ELF-1 (cell line): ENCODE data around the gene FKBP7.
"Not testable (repeated sequence)": the region's sequence is repeated elsewhere in the genome, so short reads cannot be mapped to it uniquely, and the experiment has no call there.

Source experiments
- DNase-seq: peaks from one replicate; pipeline ENCODE4 v3.0.0-alpha.2; 2016; ENCODE audit warnings: low read depth, low spot score

Gene FKBP7

DNA sequence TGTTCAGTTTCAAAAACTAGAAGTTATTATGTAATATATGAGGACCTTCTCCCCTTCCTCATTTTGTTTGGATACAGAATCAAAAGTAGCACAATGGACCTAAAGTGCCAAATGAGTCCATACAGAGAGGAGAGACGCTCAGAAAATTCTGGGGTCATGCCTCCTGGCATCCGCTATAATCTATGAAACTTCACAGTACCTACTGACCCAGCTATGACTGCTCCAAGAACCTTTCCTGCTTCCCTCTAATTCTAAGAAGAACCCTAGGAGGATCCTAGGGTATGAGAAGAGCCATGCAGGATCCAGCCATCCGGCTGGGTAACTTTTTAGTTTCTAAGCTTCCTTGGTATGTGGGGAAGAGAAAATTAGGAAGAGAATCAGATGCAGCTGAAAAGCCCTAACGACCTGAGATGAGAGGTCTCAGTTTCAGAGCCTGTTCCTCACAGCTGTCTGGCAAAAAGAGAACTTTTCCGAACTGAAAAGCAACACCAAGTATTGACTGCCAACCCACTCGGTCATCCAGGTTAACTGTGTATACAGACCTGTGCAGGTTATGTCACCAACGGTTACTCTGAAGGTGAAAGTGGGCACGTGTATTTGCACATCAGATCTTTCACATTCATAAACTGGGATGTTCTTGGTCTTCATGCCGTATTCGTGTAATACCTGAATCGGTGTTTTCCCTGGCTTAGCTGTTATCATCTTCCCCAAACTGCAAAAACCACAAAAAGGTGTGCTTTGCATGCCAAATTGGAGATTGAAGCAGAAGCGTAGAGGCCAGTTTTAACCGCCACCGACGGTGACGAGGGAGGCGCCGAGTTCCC, 28.5 kb downstream of the FKBP7 start:
- no peak for DNase-seq

- no peak for DNase-seq
Measured at GRCh38 chr2:178448968-178449661, 29.3 kb downstream of the FKBP7 start.

- no peak for DNase-seq
Measured at GRCh38 chr2:178441426-178441825, 37.0 kb downstream of the FKBP7 start.

DNA sequence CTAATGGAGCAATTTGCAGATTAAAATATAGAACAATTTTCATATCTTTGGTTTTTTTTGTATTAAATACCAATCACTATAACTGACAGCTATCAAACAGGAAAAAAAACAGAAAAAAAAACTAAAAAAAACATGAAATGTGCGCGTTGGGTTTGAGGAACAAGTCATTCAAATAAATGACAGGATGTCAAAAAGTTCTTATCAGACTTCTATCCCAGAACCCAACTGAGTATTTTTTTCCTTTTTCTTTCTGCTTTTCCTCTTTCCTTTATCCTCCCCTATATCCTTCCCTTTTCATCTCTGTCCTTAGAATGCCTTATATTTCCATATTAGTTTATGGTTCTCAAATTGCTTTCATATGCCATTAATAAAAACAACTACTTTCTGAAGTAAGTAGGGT, 41.7 kb downstream of the FKBP7 start:
- no peak for DNase-seq

- DNase-seq: no peak
Measured at GRCh38 chr2:178429336-178429735, 49.1 kb downstream of the FKBP7 start.

GRCh38 chr2:178428396-178428806, 50.0 kb downstream of the FKBP7 start:
- DNase-seq: no peak

DNA sequence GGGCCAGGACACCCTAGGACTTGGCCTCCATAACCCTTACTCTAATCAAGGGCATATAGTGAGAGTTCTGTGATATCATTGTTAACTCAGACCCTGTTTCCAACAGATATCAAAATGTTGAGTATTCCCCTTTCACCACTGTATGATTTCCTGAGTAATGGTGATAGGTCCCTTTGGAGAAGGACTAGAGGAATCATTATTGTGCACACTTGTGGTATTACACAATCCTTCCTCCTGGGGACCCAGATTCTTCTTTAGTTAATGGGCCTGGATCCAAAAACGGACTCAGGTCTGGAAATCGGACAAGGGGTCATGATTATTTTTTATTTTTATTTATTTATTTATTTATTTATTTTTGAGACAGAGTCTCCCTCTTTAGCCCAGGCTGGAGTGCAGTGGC, 50.9 kb downstream of the FKBP7 start:
- no peak for DNase-seq

DNA sequence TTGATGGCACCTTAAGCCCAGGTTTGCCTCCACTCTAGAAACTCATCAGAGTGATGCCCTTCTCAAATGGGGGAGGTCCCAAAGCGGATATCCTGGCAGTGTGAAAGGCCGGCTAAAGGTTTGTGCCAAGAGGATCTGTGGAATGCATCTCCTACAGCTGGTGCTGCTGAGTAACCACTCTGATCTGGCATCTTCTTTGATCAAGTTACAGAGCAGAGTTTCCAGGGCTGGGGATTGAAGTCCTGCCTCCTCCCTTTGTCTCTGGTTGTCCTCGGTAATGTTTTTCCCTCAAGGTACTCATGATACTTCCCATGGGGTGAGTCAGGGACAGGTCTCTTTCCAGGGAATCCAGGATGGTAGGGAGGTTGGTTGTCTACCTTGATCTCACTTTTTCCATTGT, 52.0 kb downstream of the FKBP7 start:
- no peak for DNase-seq

- no peak for DNase-seq
Measured at GRCh38 chr2:178425255-178425827, 53.1 kb downstream of the FKBP7 start.

- DNase-seq: not testable (repeated sequence)
Measured at GRCh38 chr2:178423746-178424145, 54.7 kb downstream of the FKBP7 start.

DNA sequence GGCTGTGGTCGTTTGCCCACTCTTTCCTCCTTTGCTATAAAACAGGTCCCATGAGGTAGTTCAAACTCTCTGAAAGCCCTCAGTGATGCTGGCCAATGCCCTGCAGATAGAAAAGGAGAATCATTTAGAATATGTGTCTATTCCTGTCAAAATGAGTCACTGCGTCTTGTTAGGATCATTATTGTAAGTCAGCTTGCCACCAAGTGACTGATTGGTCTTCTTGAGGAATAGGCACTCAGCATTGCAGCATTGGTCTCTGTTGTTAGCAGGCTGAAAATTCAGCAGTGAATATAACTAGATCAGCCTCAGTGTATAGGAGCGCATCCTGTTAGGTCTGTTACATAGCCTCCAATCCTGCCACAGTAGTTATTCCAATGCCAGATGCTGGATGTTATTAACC, 56.3 kb downstream of the FKBP7 start:
- DNase-seq: no peak

DNA sequence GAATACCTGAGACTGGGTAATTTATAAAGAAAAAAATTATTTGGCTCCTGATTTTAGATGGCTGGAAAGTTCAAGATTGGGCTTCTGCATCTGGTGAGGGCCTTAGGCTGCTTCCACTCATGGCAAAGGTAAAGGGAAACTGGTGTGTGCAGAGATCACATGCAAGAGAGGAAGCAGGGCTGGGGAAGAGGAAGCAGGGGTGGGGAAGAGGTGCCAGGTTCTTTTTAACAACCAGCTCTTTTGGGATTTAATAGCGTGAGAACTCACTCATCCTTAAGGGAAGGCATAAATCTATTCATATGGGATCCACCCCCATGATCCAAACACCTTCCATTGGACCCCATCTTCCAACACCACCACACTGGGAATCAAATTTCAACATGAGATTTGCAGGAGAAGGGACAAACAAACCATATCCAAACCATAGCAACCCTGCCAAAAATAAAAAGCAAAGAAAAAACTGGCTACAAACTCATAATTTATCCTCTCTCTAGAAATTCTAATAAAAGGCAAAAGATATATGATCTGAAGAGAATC, 57.9 kb downstream of the FKBP7 start:
- no peak for DNase-seq

DNA sequence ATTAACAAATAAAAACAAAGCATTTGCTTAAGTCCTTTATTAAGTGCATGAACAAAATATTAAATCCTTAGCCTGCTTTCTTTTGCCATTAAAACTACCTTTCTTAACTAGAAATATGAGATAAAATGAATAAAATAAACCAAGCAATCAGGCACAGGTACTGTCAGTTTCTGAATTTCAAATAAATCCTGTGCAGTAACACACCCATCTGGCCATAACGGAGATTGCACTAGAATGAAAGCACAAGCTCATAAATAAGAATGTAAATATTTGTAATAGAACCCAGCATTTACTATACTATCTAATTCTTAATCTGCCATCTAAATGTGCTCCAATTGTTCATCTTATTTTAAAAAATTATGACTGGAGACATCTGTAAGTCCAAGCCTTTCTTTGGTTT, 59.3 kb downstream of the FKBP7 start:
- no peak for DNase-seq

- DNase-seq: no peak
Measured at GRCh38 chr2:178418426-178418825, 60.0 kb downstream of the FKBP7 start.

GRCh38 chr2:178417916-178418315, 60.5 kb downstream of the FKBP7 start:
- no peak for DNase-seq

- DNase-seq: no peak
Measured at GRCh38 chr2:178415979-178416378, 62.4 kb downstream of the FKBP7 start.

DNA sequence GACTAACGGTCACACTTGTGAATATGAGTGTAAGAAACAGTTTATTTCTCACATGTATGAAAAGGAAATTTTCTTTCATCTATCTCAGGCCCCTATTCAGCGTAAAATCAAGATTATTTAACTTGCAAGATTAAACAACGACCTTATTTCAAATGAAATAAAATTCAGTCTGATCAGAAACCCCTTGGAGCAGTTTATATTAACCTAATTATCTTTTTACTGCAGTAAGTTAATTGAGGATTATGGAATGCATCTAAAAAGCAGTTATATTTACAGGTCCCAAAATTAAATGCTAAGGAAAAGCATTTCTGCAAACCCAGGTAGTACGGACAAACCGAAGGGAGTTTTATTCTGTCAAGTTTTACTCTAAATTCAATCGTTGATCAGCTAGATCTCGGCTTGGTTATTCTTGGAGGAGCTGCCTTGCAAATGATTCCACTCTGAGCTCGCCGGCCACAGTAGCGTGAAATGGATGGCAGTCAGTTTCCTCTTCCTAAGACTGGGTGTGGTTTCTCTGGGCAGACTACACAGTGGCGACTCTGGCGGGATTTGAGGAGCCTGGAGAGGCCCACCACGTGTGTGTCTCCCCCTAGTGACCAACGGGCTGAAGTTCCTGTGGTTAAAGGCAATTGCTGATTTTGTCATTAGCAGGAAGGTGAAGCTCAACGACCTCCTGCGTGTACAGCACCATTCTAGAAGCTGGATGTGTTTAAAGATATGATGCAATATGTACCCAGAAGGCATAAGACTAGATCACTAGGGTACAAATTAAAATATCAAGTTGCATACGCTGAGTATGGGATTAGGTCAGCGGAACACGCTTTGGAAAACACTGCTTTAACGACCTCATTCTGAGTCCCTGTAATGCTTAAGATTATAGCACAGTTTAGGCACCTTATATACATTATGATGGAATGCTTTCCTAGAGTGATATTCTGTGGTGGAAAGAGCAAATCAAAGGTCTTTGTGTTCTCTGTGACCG, 63.8 kb downstream of the FKBP7 start:
- DNase-seq: peak; percentile 94
